ENCODE data around the gene STAM.

The STAM gene

DNA sequence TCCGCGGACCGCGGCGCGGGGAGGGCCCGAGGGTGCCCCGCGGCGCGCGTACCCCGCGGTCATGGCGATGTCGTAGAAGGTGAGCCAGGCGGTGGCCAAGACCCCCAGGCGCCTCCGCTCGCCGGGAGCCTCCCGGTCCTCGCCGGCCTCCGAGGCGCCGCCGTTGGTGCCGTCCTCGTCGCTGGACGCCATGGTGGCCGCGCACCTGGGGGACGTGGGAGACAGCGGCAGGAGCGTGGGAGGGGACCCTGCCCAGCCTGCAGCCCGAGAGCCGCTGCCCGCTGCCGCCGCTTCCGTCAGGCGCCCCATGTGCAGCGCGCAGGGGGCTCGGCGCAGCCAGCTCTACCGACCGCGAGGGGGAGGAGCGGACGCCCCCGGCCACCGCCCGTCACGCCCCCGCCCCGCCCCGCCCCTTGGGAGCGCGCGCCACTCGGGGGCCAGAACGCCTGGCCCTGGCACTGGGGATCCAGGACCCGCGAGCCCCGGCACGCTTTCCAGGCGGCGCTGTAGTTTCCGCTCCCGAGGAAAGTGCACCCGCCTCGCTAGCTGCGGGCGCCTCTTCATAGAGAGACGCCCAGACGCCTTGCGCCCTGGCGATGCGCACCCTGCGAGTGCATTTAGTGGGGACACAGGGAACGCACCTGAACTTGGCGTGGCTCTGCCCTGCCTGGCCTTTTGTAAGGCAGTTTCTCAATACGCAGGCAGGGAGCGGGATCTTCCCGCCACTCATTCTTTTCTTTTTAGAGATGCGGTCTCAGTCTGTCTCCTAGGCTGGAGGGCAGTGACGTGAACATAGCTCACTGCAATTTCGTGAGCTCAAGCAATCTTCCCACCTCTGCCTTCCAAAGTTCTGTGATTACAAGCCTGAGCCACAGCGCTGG lies 26.7 kb upstream of the STAM start, which contains the start of gene HACD1:
Gene HACD1 (minus strand): TSS at position 344 of the 881 bp plus-strand sequence. CDS start 35 bp downstream, at position 309.
- peak within 1 kb of the TSS; percentile 100 for H3K4me2 ChIP-seq (ENCODE audit: low read depth, low read length, poor library complexity, severe bottlenecking)
- H3K79me2 ChIP-seq (ENCODE audit: insufficient read depth, low read length) = peaks cover 22% of the 10 kb centered on the region
- H3K36me3 ChIP-seq (ENCODE audit: insufficient read depth, low read length) = no peaks in the 10 kb centered on the region
- peak within 1 kb of the TSS; percentile 99 for H2AFZ ChIP-seq (ENCODE audit: low read length)
- H3K9me2 ChIP-seq (replicated peaks; ENCODE audit: low read depth, low read length) = no peaks in the 10 kb centered on the region
- H3K9ac ChIP-seq (ENCODE audit: low read depth, low read length, poor library complexity, severe bottlenecking) = peak within 1 kb of the TSS; percentile 84
- H3K27me3 ChIP-seq (ENCODE audit: insufficient read depth, low read length, poor library complexity, severe bottlenecking) = no peaks in the 10 kb centered on the region
- peaks cover 4% of the 10 kb centered on the region for H4K20me1 ChIP-seq (ENCODE audit: insufficient read depth, low read length, poor library complexity, severe bottlenecking)
- no peaks in the 10 kb centered on the region for H3K9me3 ChIP-seq (ENCODE audit: insufficient read depth, low read depth, low read length)
- peaks cover 5% of the 10 kb centered on the region for H3K4me1 ChIP-seq (ENCODE audit: insufficient read depth, low read length, poor library complexity, severe bottlenecking)
- TF ChIP-seq CTCF (conservative IDR thresholded peaks at IDR 0.05; ENCODE audit: low read length) (no peak), EZH2phosphoT487 (IDR thresholded peaks at IDR 0.05; ENCODE audit: borderline replicate concordance) (no peak)
- H3K4me3 ChIP-seq (ENCODE audit: low read length, poor library complexity, severe bottlenecking) = peak within 1 kb of the TSS; percentile 100
- H3F3A ChIP-seq (ENCODE audit: low read depth) = peaks cover 4% of the 10 kb centered on the region

- Histone ChIP-seq H2AFZ (ENCODE audit: low read length) (no peak overlapping the region), H3K9me2 (replicated peaks; ENCODE audit: low read depth, low read length) (no peaks in the 10 kb centered on the region), H3K4me3 (ENCODE audit: low read length, poor library complexity, severe bottlenecking) (no peak overlapping the region), H3K9ac (ENCODE audit: low read depth, low read length, poor library complexity, severe bottlenecking) (no peak overlapping the region), H3K9me3 (ENCODE audit: insufficient read depth, low read depth, low read length) (no peaks in the 10 kb centered on the region), H4K20me1 (ENCODE audit: insufficient read depth, low read length, poor library complexity, severe bottlenecking) (no peaks in the 10 kb centered on the region), H3F3A (ENCODE audit: low read depth) (peaks cover 4% of the 10 kb centered on the region), H3K4me1 (ENCODE audit: insufficient read depth, low read length, poor library complexity, severe bottlenecking) (peaks cover 5% of the 10 kb centered on the region), H3K4me2 (ENCODE audit: low read depth, low read length, poor library complexity, severe bottlenecking) (no peak overlapping the region), H3K36me3 (ENCODE audit: insufficient read depth, low read length) (no peaks in the 10 kb centered on the region), H3K27me3 (ENCODE audit: insufficient read depth, low read length, poor library complexity, severe bottlenecking) (no peaks in the 10 kb centered on the region), H3K79me2 (ENCODE audit: insufficient read depth, low read length) (no peaks in the 10 kb centered on the region)
- TF ChIP-seq CTCF (conservative IDR thresholded peaks at IDR 0.05; ENCODE audit: low read length) (no peak), EZH2phosphoT487 (IDR thresholded peaks at IDR 0.05; ENCODE audit: borderline replicate concordance) (no peak)
Measured at GRCh38 chr10:17622061-17622460, 21.9 kb upstream of the STAM start.

GRCh38 chr10:17624996-17625395 lies 19.0 kb upstream of the STAM start:
- H3K9me3 ChIP-seq (ENCODE audit: insufficient read depth, low read depth, low read length) = no peaks in the 10 kb centered on the region
- H3K4me3 ChIP-seq (ENCODE audit: low read length, poor library complexity, severe bottlenecking) = no peak overlapping the region
- TF ChIP-seq CTCF (conservative IDR thresholded peaks at IDR 0.05; ENCODE audit: low read length) = no peak
- no peak for TF ChIP-seq EZH2phosphoT487 (IDR thresholded peaks at IDR 0.05; ENCODE audit: borderline replicate concordance)
- no peaks in the 10 kb centered on the region for H3K27me3 ChIP-seq (ENCODE audit: insufficient read depth, low read length, poor library complexity, severe bottlenecking)
- no peaks in the 10 kb centered on the region for H3K9me2 ChIP-seq (replicated peaks; ENCODE audit: low read depth, low read length)
- no peak overlapping the region for H2AFZ ChIP-seq (ENCODE audit: low read length)
- H3F3A ChIP-seq (ENCODE audit: low read depth) = no peaks in the 10 kb centered on the region
- H4K20me1 ChIP-seq (ENCODE audit: insufficient read depth, low read length, poor library complexity, severe bottlenecking) = no peaks in the 10 kb centered on the region
- H3K36me3 ChIP-seq (ENCODE audit: insufficient read depth, low read length) = no peaks in the 10 kb centered on the region
- no peak overlapping the region for H3K9ac ChIP-seq (ENCODE audit: low read depth, low read length, poor library complexity, severe bottlenecking)
- H3K4me2 ChIP-seq (ENCODE audit: low read depth, low read length, poor library complexity, severe bottlenecking) = no peak overlapping the region
- H3K4me1 ChIP-seq (ENCODE audit: insufficient read depth, low read length, poor library complexity, severe bottlenecking) = no peaks in the 10 kb centered on the region
- H3K79me2 ChIP-seq (ENCODE audit: insufficient read depth, low read length) = no peaks in the 10 kb centered on the region

Measured in Loucy (cell line).